Measurements from ENCODE around the gene UBE2F. TPM values are rescaled to one million over a fixed set of nuclear protein-coding genes. Genes with fewer than 3 reads are reported as not detected.
A peak's percentile ranks its signal among the peaks of the same experiment; 100 is the strongest.
"Not testable (repeated sequence)": the region's sequence is repeated elsewhere in the genome, so short reads cannot be mapped to it uniquely, and the experiment has no call there.

The UBE2F gene
- total RNA-seq, 1 donor from 2014 or later = 51.4 TPM

DNA sequence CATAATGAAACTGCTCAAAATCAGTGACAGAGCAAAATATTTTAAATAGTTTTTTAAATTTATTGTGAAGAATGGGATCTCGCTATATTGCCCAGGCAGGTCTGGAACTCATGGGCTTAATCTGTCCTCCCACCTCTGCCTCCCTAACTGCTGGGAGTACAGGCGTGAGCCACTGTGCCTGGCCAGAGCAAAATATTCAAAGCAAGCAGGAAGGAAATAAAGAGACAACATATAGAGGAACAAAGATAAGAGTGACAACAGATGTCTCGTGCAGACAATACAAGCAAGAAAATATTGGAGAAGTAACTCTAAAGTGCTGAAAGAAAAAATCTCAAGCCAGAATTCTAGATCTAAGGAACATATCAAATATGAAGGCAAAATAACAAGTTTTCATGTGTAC lies 89.0 kb downstream of the UBE2F start:
- no peak for ATAC-seq
- Histone ChIP-seq H3K36me3 (no peaks in the 10 kb centered on the region), H3K27ac (no peak overlapping the region), H3K27me3 (no peaks in the 10 kb centered on the region), H3K4me3 (no peak overlapping the region), H3K4me1 (peaks cover 8% of the 10 kb centered on the region), H3K9me3 (no peaks in the 10 kb centered on the region)
- DNase-seq = no peak
- no peak for TF ChIP-seq CTCF (IDR thresholded peaks at IDR 0.05)
- intact Hi-C loops (cut with DNase I) = no loop called here

DNA sequence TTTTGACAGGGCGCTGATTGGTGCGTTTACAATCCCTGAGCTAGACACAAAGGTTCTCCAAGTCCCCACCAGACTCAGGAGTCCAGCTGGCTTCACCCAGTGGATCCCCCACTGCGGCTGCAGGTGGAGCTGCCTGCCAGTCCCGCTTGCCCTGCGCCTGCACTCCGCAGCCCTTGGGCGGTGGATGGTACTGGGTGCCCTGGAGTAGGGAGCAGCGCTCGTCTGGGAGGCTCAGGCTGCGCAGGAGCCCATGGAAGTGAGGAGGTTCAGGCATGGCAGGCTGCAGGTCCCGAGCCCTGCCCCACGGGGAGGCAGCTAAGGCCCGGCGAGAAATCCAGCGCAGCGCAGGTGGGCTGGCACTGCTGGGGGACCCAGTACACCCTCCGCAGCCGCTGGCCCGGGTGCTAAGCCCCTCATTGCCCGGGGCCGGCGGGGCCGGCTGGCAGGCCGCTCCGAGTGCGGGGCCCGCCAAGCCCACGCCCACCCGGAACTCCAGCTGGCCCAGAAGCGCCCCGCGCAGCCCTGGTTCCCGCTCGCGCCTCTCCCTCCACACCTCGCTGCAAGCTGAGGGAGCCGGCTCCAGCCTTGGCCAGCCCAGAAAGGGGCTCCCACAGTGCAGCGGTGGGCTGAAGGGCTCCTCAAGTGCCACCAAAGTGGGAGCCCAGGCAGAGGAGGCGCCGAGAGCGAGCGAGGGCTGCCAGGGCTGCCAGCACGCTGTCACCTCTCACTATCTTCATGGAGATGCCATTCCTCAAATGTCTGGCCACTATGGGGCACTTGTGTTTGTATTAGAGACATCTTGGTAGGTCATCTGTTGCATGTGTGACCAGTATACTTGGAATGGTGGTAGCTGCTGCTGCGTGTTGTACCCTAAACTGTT lies 91.1 kb downstream of the UBE2F start:
- intact Hi-C loops (cut with DNase I); H3K4me3 ChIP-seq; H3K9me3 ChIP-seq; DNase-seq; H3K36me3 ChIP-seq; H3K27ac ChIP-seq; ATAC-seq; H3K27me3 ChIP-seq: not testable (repeated sequence)
- peaks cover 15% of the 10 kb centered on the region for H3K4me1 ChIP-seq

- no peak for DNase-seq
- intact Hi-C loops (cut with DNase I) = no loop called here
- H3K27me3 ChIP-seq = no peaks in the 10 kb centered on the region
- H3K9me3 ChIP-seq = no peaks in the 10 kb centered on the region
- peaks cover 15% of the 10 kb centered on the region for H3K4me1 ChIP-seq
- no peak for TF ChIP-seq CTCF (IDR thresholded peaks at IDR 0.05)
- peak overlapping the region; percentile 84 for H3K4me3 ChIP-seq
- no peak for ATAC-seq
- H3K36me3 ChIP-seq = peaks cover 3% of the 10 kb centered on the region
- H3K27ac ChIP-seq = no peak overlapping the region
These were observed 92.7 kb downstream of the UBE2F start for GRCh38 chr2:238059505-238059904.

DNA sequence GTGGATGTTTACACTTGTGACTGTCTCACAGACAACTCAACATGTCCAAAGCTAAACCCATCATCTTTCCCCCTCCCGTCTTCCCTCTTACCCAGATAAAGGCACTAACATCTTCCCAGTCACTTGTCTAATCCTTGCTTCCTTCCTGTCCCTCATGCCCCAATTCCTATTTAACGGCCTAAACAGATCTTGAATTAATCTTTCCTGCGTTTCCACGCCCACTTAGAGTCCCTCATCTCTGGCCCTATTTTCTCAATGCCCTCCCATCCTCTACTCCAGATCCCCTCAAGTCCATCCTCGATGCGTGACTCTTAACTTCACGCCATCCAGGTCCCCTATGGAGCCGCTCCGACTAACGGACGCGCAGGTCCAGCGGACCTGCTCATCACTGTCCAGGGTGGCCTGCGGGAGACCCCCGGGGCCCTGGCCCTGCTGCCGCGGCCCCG lies 93.3 kb downstream of the UBE2F start:
- Histone ChIP-seq H3K9me3 (no peaks in the 10 kb centered on the region), H3K27ac (peak overlapping the region; percentile 85), H3K27me3 (no peaks in the 10 kb centered on the region), H3K4me1 (peaks cover 15% of the 10 kb centered on the region), H3K36me3 (peaks cover 9% of the 10 kb centered on the region), H3K4me3 (peak overlapping the region; percentile 84)
- no peak for TF ChIP-seq CTCF (IDR thresholded peaks at IDR 0.05)
- DNase-seq (no peak), ATAC-seq (no peak)
- intact Hi-C loops (cut with DNase I) = no loop called here

- peaks cover 9% of the 10 kb centered on the region for H3K36me3 ChIP-seq
- no peaks in the 10 kb centered on the region for H3K27me3 ChIP-seq
- DNase-seq (peak; percentile 99), ATAC-seq (peak; percentile 99)
- H3K4me1 ChIP-seq = peaks cover 15% of the 10 kb centered on the region
- peak within 1 kb of the TSS; percentile 85 for H3K27ac ChIP-seq
- intact Hi-C loops (cut with DNase I) = no loop called here
- no peak for TF ChIP-seq CTCF (IDR thresholded peaks at IDR 0.05)
- H3K9me3 ChIP-seq = no peaks in the 10 kb centered on the region
- H3K4me3 ChIP-seq = peak within 1 kb of the TSS; percentile 84
These were observed 93.9 kb downstream of the UBE2F start, which contains the start of gene SCLY for GRCh38 chr2:238060542-238061314. Gene SCLY, plus strand, starts transcription at chr2:238061001. Its CDS starts 54 bp downstream, at chr2:238061055.

Data from upper lobe of right lung (tissue), 1 donor.